ENCODE measurements around the gene BCR. TPM values are rescaled to one million over a fixed set of nuclear protein-coding genes. Genes with fewer than 3 reads are reported as not detected.
"Not testable (repeated sequence)": the region's sequence is repeated elsewhere in the genome, so short reads cannot be mapped to it uniquely, and the experiment has no call there.

Gene BCR
- 6.6 and 6.7 TPM in 2 replicates for total RNA-seq (2014; rRNA removed; shearing (Covaris generic))

DNA sequence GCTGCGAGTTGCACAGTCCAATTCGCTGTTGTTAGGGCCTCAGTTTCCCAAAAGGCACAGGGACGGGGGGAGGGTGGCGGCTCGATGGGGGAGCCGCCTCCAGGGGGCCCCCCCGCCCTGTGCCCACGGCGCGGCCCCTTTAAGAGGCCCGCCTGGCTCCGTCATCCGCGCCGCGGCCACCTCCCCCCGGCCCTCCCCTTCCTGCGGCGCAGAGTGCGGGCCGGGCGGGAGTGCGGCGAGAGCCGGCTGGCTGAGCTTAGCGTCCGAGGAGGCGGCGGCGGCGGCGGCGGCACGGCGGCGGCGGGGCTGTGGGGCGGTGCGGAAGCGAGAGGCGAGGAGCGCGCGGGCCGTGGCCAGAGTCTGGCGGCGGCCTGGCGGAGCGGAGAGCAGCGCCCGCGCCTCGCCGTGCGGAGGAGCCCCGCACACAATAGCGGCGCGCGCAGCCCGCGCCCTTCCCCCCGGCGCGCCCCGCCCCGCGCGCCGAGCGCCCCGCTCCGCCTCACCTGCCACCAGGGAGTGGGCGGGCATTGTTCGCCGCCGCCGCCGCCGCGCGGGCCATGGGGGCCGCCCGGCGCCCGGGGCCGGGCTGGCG, at the start of gene BCR:
Gene BCR (plus strand): TSS at position 209 of the 592 bp plus-strand sequence. CDS start 452 bp downstream, outside the sequence.
- peak; percentile 62 for DNase-seq (ENCODE audit: low read depth)

DNA sequence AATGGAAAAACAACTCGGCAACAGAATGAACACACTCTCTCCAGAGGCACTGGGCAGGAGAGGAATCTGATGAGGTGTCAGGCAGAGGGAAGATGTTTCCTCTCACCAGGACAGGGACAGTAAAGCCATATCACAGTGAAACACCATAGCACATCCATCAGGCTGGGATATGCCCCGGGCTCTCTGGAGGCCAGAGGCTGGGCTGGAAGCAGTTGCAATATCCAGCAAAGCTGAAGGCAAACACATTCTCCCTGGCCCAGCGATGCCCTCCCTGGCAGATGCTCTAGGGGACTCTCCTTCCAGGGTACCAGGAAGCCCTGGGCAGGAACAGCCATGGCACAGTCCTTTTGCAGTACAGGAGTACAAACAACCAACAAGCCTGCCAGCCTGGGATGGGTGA, 49.6 kb upstream of the BCR start:
- no peak for DNase-seq (ENCODE audit: low read depth)

DNA sequence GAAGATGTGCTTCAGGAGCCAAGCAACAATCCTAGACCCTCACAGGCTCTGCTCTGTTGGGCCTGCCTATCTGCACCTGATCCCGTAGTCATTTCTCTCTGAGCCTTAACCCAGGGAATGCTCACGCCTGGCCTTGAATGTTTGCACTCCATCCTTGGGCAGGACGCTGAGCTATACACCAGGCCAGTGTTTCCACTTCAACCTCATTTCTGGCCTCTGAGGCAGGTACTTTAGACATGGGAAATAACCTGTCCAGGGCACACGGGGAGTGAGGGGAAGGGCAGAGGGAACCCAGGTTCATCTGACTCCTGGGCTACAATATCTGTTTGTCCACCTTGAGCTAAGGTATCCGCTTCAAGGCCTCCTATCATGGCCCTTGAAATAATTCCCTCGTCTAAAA, 48.4 kb upstream of the BCR start:
- DNase-seq (ENCODE audit: low read depth) = no peak

DNA sequence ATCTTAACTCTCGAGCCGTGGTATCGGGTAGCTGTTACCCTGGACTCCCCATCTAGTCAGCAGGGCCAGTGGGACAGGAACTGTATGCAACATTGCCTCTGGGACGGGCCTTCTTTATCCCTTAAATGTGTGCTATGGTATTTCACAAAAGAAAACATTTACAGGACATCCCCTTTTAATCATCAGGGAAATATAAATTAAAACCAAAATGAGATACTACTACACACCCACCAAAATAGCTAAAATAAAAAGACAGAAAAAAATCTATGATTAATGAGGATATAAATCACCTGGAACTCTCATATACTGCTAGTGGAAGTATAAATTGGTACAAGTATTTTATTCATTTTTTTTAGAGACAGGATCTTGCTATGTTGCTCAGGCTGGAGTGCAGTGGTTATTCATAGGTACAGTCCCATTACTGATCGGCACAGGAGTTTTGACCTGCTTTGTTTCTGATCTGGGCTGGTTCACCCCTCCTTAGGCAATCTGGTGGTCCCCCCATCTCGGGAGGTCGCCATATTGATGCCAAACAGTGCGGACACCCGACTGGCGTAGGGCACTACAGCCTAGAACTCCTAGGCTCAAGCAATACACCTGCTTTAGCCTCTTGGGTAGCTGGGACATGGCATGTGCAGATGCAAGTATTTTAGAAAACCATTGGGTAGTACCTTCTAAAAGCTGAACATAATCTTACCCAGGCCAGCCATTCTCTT, 47.8 kb upstream of the BCR start:
- no peak for DNase-seq (ENCODE audit: low read depth)

- no peak for DNase-seq (ENCODE audit: low read depth)
These were observed 46.4 kb upstream of the BCR start for GRCh38 chr22:23133922-23134321.

- not testable (repeated sequence) for DNase-seq (ENCODE audit: low read depth)
These were observed 43.3 kb upstream of the BCR start for GRCh38 chr22:23136991-23137390.

- no peak for DNase-seq (ENCODE audit: low read depth)
These were observed 42.8 kb upstream of the BCR start for GRCh38 chr22:23137468-23137867.

GRCh38 chr22:23137905-23138561, 42.3 kb upstream of the BCR start:
- DNase-seq (ENCODE audit: low read depth) = peak; percentile 22

- DNase-seq (ENCODE audit: low read depth) = no peak
These were observed 41.5 kb upstream of the BCR start for GRCh38 chr22:23138584-23139435.

DNA sequence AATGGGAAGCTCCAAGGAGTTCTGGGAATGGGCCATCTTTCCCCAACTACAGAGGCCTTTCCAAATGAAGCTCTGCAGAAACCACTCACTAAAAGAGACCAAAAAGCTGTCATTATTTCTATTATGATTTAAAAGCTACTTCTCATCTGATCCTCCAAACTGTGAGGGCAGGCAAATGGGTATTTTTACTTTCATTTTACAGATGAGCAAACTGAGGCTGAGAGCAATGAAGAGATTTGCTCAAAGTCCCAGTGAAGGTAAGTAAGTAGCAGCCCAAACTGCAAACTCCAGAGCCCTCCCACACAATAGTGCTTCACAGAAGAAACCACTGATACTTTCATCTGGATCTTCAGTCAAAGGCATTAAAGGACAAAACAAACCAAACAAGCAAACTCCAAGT, 39.9 kb upstream of the BCR start:
- DNase-seq (ENCODE audit: low read depth) = no peak

DNA sequence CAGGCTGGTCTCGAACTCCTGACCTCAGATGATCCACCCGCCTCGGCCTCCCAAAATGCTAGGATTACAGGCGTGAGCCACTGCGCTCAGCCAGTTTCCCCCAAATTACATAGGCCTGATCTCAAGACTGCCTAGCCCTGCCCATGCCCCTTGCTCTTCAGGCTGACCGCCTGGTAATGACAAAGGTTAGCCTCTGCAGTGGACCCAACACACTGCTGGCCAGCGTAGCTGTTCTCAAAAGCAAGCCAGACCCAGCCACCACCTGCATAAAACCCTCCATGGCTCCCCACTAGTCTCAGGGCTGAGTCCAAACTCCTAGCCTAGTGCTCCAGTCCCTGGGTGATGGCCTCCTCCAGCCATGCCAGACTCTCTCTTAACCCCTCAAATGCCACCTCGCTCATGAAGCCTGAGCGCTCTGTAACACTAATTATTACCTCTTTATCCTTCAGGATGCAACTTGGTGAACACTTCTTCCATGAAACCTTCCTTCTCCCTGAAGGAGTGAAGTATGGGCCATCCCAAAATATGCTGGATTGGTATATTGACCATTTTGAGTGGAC, 37.7 kb upstream of the BCR start:
- DNase-seq (ENCODE audit: low read depth) = no peak

DNA sequence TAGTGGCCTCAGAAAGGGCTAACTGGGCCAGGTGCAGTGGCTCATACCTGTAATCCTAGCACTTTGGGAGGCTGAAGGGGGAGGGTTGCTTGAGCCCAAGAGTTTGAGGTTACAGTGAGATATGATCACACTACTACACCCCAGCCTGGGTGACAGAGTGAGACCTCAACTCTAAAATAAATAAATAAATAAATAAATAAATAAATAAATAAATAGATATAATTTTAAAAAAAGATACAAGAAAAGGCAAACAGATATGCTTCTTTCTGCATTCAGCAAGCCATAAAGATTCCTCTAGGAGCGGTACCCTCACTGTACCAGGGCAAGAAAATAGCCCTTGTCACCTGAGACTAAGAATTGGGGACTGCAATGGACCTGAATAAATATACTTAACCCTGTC, 37.2 kb upstream of the BCR start:
- DNase-seq (ENCODE audit: low read depth) = no peak

DNA sequence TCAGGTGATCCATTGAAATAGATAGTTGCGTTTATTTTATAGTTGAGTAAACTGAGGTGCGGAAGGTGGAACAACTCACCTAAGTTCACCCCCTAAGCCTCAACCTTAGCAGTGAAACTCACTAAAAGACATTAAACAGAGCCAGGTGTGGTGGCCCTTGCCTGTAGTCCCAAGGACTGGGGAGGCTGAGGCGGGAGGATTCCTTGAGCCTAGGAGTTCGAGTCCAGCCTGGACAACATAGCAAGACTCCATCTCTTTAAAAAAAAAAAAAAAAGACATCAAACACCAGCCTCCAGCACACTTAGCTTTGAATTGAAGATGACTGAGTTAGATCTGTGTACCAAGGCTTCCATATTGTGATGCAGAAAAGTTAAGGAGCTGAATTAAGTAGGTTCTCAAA, 35.9 kb upstream of the BCR start:
- DNase-seq (ENCODE audit: low read depth) = no peak

DNA sequence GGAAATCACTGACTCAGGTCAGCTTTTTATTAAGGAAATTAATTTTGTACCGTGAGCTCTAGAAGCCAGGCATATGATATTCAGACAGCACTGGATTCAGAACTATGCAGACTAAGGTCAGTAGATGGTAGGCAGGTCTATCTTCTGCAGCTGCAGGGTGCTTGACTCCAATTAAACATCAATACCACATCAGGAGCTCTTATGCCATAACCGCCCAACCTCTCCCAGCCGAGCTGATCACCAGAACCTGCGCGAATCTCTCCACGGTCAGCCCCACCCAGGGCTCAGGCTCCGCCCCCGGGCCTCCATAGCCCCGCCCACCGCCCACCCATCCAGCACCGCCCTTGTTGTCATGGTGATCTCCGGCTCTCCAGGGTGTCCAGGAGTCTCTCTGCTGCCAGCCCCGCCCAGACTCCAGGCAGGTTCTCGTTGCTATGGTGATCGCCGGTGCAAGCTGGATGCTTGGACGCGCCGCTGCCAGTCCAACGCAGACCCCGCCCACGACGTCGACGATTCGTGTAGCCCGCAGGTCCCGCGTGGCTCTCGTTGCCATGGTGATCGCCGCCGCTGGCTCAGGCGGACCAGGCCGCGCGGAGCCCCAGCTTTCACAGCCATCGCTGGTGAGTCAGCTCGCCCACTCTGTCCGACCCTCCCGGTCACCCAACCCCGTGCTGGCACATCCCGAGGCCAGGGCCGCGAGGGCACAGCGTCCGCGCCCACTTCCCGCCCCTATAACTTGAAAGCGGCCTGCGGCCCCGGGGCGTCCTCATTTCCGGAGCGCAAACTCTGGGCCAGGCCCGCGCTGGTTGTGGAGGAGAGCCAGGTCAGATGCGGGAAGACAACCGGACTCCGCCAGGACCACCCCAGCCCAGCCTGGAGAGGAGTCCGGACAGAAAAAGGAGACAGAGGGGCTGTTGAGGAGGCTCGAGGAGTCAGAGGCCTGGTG, 35.1 kb upstream of the BCR start, which contains the start of gene RAB36:
Gene RAB36 (plus strand): TSS at position 546 of the 946 bp plus-strand sequence. CDS start 1,140 bp downstream, outside the sequence.
- peak; percentile 98 for DNase-seq (ENCODE audit: low read depth)

DNA sequence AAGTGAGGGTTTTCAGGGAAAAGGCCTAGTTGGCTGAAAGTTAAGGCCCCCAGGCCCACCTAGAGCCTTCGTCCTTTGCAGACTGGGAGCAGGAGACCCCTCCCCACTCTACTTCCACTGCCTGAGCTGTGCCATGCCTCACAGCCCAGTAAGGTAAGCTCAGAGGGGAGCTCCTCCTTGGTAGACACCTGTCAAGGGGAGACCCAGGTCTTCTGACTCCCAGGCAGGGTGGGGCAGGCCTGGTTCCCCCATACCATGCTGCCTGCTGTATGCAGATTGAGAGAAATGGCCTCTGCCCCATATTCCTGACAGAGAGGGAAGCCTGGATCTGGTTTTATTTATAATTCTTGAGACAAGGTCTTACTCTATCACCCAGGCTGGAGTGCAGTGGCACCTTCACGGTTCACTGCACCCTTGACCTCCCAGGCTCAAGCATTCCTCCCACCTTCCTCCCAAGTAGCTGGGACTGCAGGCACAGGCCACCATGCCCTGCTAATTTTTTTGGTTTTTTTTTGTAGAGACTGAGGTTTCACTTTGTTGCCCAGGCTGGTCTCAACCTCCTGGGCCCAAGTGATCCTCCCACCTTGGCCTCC, 34.3 kb upstream of the BCR start:
- no peak for DNase-seq (ENCODE audit: low read depth)

DNA sequence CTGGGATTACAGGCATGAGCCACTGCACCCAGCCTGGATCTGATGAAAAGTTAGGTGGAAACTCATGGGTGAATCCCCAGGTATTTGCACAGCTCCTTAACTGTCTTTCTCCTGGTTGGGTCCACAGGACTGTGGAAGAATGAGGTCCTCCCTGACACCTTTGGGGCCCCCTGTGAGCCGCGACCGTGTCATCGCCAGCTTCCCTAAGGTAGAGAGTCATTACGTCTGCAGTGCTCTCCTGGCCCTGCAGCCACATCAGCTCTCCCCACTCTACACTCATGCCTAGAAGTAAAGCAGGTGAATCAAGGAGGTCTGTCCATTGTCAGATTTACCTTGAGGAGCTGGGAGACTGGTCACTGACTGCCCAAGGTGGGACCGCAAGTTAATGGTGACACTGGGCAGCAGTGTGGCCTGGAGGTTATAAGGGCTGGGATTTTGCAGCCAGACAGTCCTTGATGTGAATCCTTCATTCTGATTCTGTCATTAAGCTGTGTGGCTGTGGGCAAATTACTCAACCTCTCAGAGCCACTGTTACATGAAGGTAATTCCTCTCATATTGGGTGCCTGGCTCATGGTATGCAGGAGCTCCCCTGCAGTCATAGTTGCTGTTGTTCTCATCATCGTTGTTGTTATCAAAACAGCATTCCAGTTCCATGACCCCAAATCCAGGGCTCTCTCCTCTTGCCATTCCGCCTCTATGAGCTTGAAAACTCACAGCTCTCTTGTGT, 33.7 kb upstream of the BCR start:
- no peak for DNase-seq (ENCODE audit: low read depth)

DNA sequence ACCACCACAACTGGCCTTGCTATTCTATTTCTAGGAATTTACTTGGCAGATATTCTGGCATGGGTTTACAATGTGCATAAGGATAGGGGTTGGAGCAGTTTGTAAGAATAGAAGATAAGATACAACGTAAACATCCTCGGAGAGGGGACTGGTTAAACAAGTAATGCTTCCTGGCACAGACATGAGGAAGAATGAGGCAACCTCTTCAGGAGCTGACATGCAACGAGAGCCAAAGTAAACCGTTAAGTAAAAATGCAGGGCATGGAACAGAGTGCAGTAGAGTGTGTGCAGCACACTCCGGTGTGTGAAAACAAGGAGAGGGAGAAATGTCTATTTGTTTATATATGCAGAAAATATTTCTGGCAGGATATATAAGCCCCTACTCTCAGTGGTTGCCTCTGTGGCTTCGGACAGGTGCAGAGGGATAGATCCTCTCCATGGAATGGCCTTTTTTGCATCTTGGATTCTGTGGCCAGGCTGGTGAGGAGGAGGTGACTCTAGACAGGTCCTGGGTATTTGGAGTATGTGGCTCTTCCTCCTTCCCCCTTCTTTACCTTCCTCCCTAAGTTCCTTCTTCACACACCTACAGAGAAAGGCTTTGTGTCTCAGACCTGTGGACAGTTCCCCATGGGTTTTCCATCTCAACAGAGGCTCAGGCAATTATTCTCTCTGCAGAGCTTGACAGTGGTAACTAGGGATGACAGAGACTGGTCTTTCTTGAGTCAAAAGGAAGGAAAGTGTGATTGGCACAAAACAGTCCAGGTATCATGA, 32.5 kb upstream of the BCR start:
- no peak for DNase-seq (ENCODE audit: low read depth)

DNA sequence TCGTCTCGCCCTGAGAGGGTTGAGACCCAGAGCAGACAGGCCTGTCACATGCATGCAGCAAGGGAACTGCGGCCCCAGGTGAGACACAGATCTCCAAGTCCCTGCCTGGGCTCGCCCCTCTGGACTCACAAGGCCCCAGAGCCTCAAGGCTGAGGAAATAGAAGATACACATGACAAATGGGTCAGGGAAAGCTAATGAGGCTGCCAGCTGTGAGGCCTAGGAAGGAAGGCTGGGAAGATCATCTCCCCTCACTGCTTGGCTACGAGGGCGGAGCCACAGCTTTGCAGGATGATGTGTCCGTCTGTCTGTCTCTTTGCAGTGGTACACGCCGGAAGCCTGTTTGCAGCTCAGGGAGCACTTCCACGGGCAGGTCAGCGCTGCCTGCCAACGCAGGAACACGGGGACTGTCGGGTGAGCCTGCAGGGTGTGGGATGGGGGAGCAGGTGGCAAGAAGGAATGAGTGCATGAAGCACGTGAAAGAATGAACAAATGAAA, 30.5 kb upstream of the BCR start:
- no peak for DNase-seq (ENCODE audit: low read depth)
